Measurements from ENCODE around the gene GNAT1.

DNA sequence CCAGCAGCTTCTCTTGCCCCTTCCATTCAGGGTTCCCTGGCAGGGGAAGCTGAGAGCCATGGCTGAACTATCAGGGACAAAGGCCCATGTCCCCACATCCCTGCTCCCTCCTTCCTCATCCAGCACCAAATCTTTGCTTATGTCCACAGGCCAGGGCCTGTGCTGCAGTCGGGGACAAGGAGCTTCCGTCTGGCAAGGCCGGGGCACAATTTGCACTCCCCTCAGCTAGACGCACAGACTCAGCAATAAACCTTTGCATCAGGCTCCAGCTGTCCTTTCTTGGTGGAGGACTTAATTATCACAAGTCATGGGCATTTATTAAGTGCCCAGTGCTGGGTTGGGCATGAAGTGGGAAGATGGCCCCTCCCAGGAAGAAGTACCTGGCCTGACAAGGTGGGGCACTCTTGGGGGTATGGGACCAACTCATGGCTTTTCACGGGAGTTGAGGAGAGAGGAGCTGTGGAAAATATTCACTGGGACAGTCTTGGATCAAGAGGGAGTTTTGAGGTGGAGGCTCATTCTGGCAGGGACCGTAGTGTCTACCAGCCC is 4.9 kb downstream of the GNAT1 start:
- TF ChIP-seq EP300 (conservative IDR thresholded peaks at IDR 0.05; ENCODE audit: poor library complexity, severe bottlenecking) (no peak), CTCF (IDR thresholded peaks at IDR 0.05; ENCODE audit: poor library complexity, severe bottlenecking) (no peak), TAF1 (IDR thresholded peaks at IDR 0.05; ENCODE audit: low read depth) (no peak), MXI1 (conservative IDR thresholded peaks at IDR 0.05; ENCODE audit: poor library complexity, severe bottlenecking) (no peak), EZH2 (IDR thresholded peaks at IDR 0.05; ENCODE audit: borderline replicate concordance, insufficient read depth, low read length, poor library complexity, severe bottlenecking) (no peak)
- TF ChIP-seq, protein P1, sequence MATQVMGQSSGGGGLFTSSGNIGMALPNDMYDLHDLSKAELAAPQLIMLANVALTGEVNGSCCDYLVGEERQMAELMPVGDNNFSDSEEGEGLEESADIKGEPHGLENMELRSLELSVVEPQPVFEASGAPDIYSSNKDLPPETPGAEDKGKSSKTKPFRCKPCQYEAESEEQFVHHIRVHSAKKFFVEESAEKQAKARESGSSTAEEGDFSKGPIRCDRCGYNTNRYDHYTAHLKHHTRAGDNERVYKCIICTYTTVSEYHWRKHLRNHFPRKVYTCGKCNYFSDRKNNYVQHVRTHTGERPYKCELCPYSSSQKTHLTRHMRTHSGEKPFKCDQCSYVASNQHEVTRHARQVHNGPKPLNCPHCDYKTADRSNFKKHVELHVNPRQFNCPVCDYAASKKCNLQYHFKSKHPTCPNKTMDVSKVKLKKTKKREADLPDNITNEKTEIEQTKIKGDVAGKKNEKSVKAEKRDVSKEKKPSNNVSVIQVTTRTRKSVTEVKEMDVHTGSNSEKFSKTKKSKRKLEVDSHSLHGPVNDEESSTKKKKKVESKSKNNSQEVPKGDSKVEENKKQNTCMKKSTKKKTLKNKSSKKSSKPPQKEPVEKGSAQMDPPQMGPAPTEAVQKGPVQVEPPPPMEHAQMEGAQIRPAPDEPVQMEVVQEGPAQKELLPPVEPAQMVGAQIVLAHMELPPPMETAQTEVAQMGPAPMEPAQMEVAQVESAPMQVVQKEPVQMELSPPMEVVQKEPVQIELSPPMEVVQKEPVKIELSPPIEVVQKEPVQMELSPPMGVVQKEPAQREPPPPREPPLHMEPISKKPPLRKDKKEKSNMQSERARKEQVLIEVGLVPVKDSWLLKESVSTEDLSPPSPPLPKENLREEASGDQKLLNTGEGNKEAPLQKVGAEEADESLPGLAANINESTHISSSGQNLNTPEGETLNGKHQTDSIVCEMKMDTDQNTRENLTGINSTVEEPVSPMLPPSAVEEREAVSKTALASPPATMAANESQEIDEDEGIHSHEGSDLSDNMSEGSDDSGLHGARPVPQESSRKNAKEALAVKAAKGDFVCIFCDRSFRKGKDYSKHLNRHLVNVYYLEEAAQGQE (IDR thresholded peaks at IDR 0.05; ENCODE audit: borderline replicate concordance) = no peak
